Measurements from ENCODE around the gene SEZ6. TPM values are rescaled to one million over a fixed set of nuclear protein-coding genes. Genes with fewer than 3 reads are reported as not detected.

SEZ6 gene
- total RNA-seq, 1 experiment from 2014 or later = not detected

DNA sequence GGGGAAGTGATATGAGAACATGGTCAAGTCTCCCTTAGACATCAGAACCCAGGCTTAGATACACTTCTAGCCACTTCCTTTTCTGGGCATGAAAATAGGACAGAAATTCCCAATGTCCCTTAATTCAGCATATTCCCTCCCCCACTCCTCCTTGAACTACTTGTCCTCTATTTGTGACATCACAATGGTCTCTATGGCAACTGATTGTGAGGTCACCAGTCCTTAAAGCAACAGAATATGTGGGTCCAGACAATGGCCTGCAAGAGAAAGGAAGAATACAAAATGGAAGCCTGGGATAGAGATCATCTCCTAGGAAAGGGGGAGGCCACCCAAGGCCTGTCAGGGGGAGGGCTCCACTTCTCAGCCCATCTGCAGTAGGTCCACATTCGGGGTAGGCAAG is 6.7 kb upstream of the SEZ6 start:
- in situ Hi-C loops (cut with HindIII; ENCODE audit: low pct_unique_long_range_greater_than_20kb, low sequenced_read_pairs) = no loop called here
- peak; percentile 43 for DNase-seq (ENCODE audit: low read depth, low spot score)

DNA sequence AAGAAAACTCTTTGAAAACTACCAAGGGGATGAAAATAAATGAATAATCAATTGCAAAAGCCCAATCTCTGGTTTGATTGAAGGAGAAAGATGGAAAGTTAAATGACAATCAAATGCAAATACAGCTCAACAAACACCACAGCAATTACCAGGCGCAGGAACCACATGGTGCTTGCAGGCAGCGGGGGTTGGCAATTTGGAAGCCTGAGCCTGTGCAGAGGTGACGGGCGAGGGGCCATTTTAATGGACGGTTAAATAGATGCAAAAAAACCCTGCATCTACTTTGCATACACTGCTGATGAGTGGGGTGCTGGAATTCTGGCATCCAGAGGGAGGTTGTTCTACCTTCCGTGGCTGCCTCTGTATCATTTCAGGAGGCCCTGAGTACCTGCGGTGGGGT is 4.8 kb upstream of the SEZ6 start:
- in situ Hi-C loops (cut with HindIII; ENCODE audit: low pct_unique_long_range_greater_than_20kb, low sequenced_read_pairs) = no loop called here
- no peak for DNase-seq (ENCODE audit: low read depth, low spot score)

DNA sequence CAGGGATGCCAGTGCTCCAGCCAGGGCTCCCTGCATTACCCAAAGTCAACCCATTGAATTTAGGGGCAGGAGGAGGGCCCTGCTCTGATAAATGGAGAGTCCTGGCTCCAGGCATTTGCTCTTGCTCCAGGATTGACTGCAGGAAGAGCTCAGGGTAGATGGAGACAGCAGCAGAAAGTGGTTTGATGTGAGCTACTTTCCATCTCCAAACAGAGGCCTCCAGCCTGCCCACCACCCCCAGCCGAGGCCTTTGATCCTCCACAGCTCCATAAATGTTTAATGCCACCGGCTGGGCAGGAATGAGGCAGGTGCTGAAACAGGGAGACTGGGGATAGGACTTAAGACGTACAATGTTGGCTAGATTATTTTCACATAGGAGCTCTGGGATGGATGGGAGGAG is 4.3 kb upstream of the SEZ6 start:
- in situ Hi-C loops (cut with HindIII; ENCODE audit: low pct_unique_long_range_greater_than_20kb, low sequenced_read_pairs) = no loop called here
- DNase-seq (ENCODE audit: low read depth, low spot score) = no peak

DNA sequence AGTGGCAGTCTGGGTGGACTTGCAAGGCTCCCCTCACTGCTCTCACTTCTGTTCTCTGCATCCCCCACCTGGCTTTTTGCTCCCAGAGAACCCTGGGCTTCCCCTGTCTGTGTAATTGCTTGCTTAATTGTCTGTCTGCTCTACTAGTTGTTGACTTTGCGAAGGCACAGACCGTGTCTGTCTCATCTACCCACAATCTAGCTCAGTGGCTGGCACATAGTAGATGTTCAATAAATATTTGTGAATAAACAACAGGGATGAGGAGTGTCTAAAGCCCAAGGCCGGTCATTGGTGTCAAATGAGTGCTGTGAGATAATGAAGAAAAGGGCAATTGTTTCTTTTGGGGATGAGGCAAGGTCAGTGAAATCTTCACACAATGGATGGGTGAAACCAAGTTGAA is 2.8 kb upstream of the SEZ6 start:
- in situ Hi-C loops (cut with HindIII; ENCODE audit: low pct_unique_long_range_greater_than_20kb, low sequenced_read_pairs) = no loop called here
- DNase-seq (ENCODE audit: low read depth, low spot score) = no peak

DNA sequence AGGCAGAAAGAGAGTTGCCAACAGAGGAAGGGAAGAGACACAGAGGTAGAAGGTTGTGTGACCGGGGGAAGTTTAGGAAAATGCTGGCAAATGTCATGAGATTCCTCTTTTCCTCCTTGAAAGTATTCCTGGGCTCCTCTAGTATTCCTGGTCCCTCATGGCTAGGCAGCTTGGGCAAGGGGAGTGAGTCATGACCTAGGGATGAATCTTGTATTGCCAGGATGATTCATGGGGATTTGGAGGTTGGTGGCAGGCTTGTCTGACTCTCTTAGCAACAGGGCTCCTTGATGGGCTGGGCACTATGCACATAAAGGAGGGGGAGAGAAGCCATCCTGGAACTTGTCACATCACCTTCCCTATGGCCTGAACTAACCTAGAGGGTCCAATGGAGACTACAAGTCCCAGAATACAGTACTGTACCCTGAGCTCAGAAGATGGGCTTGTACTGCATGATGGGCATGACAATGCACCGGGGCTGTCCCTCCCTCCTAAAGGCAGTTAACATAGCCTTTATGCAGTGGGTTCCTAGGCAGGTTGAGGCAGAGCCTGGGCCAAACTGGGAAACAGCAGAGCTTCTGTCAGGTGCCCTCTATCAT is 2.1 kb upstream of the SEZ6 start:
- DNase-seq (ENCODE audit: low read depth, low spot score) = no peak
- in situ Hi-C loops (cut with HindIII; ENCODE audit: low pct_unique_long_range_greater_than_20kb, low sequenced_read_pairs) = no loop called here

DNA sequence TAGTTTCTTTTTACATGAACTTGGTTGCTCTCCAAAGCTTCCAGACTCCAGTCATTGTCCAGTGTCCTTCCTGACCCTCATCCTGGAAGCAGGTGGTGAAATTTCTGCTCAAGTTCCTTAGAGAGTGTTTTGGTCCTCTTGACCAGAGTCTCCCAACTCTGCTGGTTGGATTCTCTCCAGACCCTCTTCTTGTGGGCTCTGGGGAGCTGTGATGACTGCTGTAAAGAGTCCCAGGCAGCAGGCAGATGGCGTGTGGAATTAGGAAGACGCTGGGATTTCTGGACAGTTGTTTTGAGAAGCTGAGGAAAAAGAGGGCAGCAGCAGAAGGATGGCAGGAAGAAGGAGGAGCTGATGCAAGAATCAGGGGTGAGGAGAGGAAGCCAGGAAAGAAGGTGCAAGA is 1.6 kb upstream of the SEZ6 start:
- in situ Hi-C loops (cut with HindIII; ENCODE audit: low pct_unique_long_range_greater_than_20kb, low sequenced_read_pairs) = no loop called here
- DNase-seq (ENCODE audit: low read depth, low spot score) = no peak

DNA sequence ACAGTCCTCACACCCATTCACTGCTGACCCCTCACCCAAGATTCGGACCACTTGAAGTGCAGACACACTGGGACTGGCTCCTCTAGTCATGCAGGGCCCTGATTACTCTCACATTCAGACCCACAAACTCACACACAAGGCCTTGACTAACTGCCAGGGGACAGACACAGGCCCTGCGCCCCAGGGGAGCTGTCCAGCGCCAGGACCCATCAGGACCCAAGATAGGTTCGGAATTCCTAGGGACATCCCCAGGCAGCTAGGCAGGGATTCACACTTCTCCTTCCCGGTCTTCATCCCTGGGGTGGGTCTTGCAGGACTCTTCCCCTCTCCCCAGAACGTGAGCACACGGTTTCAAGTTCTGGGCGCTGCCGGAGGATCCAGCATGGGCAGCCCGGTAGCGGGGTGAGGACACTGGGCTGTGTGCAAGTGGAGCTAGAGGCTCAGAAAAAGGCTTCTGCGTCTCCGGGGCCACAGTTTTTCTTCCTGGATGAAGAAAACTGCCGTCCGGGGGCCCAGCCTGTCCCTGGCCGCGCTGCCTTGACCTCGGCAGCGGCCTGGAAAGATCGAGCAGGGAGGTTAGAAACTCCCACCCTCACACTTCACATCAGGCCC is 1.6 kb downstream of the SEZ6 start:
- DNase-seq (ENCODE audit: low read depth, low spot score) = no peak
- in situ Hi-C loops (cut with HindIII; ENCODE audit: low pct_unique_long_range_greater_than_20kb, low sequenced_read_pairs) = no loop called here

DNA sequence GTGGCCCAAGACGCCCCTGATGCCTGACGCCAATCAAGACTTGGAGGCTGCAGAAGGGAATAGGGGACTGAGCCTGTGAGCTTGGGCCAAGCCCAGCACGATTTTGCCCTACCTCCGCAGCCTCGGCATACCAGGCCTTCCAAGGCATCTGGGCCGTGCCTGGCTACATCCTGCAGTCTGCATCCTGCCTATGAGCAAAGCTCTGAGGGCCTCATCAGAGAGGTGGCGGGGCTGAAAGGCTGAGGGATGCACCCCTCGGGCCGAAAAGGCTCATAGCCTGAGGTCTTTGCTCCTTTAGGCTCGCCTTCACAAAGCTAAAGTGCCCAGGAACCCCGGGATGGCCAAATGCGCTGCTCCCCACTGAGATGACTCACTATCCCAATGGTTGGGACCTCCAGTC is 2.5 kb downstream of the SEZ6 start:
- in situ Hi-C loops (cut with HindIII; ENCODE audit: low pct_unique_long_range_greater_than_20kb, low sequenced_read_pairs) = no loop called here
- no peak for DNase-seq (ENCODE audit: low read depth, low spot score)

DNA sequence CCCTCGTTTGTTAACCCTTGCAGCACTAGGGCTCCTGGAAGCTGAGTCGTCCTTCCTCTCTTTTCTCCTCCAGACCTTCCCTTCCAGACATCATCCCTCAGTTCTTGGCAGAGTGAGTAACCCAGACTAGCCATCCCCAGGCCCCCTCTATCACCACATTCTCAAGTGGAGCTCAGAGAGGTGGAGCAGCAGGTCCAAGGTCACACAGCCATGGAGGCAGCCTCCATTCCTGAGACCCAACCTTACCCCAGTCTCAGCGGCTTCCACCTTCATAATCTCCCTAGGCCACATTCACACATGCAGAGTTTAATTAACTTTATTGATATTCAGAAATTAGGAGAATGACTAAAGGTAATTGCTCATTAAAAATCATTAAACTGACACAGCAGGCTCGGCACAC is 3.0 kb downstream of the SEZ6 start:
- in situ Hi-C loops (cut with HindIII; ENCODE audit: low pct_unique_long_range_greater_than_20kb, low sequenced_read_pairs) = no loop called here
- DNase-seq (ENCODE audit: low read depth, low spot score) = no peak

DNA sequence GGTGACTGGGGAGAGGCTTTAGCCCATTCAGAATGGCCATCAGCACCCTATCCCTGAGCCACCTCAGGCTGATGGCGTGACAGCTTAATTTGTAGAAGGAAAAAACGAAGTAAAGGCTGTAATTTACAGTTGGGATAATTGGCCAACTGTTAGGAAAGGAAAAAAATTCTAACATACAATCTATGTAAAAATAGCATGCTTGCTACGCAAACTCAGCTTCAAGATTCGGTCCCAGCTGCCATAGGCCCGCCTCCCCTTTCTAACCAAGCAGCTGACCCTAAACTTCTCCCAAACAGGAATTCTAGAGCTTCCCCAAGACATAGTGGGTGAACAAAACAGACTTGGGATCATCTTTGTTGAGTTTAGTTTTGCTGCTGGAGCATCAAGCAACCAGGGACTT is 4.9 kb downstream of the SEZ6 start:
- DNase-seq (ENCODE audit: low read depth, low spot score) = no peak
- in situ Hi-C loops (cut with HindIII; ENCODE audit: low pct_unique_long_range_greater_than_20kb, low sequenced_read_pairs) = no loop called here

DNA sequence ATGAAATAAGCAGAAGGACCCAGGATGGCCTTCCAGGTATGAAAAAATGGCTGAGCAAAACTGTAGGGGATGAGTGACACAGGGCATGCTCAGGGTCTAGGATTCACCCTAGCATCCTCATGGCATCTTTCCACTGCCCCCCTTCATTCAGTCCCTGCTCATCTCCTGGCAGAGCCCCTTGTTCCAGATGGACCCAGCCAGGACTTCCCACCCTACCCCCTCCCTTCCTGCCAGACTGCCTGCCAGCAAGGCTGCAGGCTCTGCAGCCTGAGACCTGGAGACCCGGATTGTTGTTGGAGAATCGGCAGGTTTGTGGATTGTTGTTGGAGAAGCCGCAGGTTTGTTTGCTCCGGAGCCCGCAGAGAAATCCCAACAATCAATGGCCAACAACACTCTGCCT is 6.6 kb downstream of the SEZ6 start:
- DNase-seq (ENCODE audit: low read depth, low spot score) = no peak
- in situ Hi-C loops (cut with HindIII; ENCODE audit: low pct_unique_long_range_greater_than_20kb, low sequenced_read_pairs) = no loop called here

DNA sequence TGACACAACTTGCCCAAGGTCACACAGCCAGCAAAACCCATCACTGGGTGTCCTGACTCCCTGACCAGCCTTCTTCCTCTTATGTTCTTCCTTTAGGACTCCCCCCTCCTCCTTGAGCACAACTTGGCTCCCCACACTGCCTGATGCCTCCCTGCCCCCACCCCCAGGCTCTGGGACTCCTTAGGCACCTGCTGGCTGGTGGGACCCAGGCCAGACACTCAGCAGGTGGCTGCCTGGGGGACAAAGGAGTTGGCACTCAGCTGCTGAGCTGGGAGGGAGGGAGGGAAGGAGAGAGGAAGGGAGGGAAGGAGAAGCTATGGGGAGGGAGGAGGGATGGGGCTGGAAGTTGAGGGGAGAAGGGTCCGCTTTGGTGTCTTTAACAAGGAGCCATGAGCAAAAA is 8.0 kb downstream of the SEZ6 start:
- in situ Hi-C loops (cut with HindIII; ENCODE audit: low pct_unique_long_range_greater_than_20kb, low sequenced_read_pairs) = no loop called here
- DNase-seq (ENCODE audit: low read depth, low spot score) = no peak

DNA sequence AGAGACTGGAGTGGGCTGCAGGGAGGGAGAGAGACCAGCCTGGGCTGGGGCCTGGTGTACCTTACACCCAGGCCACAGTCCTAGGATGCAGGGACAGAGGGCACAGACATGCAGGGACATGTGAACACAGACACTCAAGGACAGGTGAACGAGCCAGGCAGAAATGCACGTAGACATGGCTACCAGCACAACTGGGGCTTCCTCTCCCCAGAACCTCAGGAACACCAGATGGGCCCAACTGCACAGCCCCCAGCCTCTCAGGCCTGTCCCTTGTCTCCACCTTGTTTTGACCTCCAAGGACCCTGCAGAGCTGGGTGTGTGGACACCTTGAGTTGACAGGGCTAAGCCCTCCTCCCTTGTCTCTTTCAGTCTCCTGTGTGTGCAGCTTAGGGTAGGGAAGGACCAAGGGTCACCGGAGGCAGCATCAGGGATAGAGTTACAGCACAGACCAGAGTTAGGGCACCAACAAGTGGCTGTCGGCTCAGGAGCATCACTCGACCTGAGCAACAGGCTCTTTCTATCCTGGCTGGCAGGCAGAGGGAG is 9.2 kb downstream of the SEZ6 start:
- in situ Hi-C loops (cut with HindIII; ENCODE audit: low pct_unique_long_range_greater_than_20kb, low sequenced_read_pairs) = no loop called here
- no peak for DNase-seq (ENCODE audit: low read depth, low spot score)

DNA sequence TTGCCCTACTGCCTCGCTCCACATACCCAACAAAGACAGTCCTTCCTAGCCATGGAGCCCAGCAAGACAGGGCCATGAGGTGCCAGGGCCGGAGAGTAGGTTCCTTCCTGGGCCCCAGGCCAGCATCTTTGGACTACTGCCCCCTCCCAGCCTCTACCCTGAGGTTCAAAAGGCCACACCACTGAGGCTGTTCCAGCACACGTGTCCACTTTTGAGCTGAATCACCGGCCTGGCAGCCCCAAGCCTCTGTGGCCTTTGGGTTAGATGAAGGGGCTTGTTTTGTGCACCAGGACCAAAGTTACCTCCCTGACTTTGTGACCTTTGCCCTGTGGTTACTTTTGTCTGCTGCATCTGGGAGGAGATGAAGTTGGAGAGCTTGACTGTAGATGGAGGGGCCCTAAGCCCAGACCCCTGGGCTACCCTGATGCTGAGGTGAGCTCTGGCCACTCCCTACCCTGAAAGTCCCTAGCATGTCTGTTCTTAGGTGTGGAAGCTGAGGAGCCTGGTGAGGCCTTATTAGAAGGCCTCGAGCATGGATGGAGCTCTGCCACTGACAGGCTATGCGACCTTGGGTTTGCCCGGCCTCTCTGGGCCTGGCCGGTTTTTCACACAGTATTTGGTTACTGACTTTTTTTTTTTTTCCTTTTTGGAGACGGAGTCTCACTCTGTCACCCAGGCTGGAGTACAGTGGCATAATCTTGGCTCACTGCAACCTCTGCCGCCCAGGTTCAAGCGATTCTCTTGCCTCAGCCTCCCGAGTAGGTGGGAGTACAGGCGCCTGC is 12.0 kb downstream of the SEZ6 start:
- in situ Hi-C loops (cut with HindIII; ENCODE audit: low pct_unique_long_range_greater_than_20kb, low sequenced_read_pairs) = no loop called here
- DNase-seq (ENCODE audit: low read depth, low spot score) = no peak

DNA sequence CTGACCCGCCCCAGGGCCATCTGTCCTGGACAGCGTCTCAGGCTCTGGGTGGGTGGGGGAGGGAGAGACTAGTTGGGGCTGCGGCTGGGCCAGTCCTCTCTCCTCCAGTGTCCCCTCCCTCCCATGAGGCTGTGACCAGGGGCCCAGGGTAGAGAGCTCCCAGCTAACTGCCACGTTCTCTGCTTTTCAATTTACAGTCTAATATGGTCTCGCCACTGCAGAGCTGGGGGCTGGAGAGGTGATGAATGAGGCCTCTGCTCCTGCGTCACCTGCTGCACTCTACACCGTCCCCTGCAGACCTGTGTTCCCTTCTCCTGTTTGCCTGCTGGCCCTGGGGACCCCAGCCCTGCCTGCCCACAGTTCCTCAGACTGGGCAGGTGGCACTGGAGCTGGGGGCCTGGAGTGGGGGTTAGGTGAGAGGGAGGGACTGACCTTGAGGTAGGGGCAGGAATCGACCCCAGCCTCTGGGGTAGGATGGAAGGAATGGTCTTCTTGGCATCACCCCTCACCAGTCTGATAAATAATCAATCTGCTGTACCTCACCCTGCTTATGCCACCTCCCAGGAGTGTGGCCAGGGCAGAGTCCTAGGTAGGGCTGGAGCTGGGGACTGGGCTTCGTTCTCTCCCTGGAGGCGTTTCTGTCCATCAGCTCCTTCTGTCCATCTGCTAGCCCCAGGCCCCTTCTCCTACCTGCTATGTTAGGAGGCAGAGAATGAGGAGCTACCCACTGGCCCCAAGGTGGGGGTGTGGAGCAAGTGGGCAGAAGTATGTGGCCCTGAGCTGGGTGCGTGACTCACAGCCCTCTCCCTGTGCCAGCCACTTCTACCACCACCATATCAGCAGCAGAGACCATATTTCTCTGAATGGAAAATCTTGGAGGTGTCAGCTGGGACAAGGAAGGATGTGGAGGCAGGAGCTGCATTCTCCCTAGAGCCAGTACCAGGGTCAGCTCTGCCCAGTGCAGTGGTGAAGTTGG is 12.9 kb downstream of the SEZ6 start:
- DNase-seq (ENCODE audit: low read depth, low spot score) = no peak
- in situ Hi-C loops (cut with HindIII; ENCODE audit: low pct_unique_long_range_greater_than_20kb, low sequenced_read_pairs) = no loop called here

DNA sequence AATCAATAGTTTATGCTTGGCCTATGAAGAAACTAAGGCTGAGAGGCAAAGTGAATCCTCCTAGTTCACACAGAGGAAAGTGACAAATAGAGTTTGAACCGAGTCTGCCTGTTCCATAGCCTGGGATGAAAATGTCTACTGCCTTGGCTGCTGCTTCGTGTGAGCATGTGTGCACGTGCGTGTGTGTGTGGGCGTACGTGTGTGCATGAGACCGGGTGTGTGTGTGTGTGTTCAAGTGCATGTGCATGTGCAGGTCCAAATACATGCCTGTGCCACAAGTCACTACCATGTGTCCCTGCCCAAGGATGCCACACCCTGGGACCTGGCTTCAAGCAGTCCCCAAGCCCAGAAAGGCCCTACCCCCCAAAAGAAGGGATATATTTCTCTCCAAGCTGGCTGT is 13.6 kb downstream of the SEZ6 start:
- in situ Hi-C loops (cut with HindIII; ENCODE audit: low pct_unique_long_range_greater_than_20kb, low sequenced_read_pairs) = no loop called here
- DNase-seq (ENCODE audit: low read depth, low spot score) = no peak

DNA sequence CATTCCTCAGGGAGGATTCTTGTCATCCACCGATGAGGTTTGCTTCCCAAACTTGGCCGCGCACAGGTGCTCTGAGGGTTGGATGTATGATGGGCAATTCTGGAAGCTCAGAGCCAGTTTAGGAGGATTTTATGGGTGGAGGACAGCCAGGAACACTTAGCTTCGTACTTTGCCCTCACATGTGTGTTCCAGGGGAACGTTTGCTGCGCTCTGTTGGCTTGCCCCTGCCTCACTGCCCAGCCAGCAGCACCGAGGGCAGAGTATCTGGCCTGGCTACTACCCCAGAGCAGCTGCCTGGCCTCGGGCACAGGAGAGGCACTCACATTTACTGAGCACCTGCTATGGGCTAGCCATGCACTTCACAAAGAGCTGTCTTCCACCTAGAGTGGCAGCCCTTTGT is 14.1 kb downstream of the SEZ6 start:
- DNase-seq (ENCODE audit: low read depth, low spot score) = no peak

DNA sequence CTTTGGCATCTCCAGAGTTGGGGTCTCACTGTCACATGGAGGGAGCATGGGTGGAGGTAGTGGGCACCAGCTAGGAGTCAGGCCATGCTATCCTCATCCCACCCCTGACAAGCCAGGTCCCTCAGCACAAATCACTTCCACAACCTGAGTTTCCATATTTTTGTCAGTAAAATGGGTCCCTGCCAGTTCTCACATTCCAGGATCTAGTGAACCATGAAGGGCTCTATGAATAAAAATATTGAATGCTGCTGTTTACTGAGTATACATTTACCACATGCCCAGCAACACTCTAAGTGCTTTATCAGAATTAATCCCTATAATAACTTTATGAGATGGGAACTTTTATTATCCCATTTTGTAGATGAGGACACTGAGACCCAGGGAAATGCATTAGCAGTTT is 16.8 kb downstream of the SEZ6 start:
- in situ Hi-C loops (cut with HindIII; ENCODE audit: low pct_unique_long_range_greater_than_20kb, low sequenced_read_pairs) = no loop called here
- no peak for DNase-seq (ENCODE audit: low read depth, low spot score)

More for the DNA sequence above, 14.1 kb downstream of the SEZ6 start:
- in situ Hi-C loops (cut with HindIII; ENCODE audit: low pct_unique_long_range_greater_than_20kb, low sequenced_read_pairs) = no loop called here
